ENCODE data around the gene HIGD1B. TPM values are rescaled to one million over a fixed set of nuclear protein-coding genes. Genes with fewer than 3 reads are reported as not detected.

The HIGD1B gene
- total and polyA plus RNA-seq, 2 of the 4 experiments (the other 2 are of a cell fraction), result not detected

DNA sequence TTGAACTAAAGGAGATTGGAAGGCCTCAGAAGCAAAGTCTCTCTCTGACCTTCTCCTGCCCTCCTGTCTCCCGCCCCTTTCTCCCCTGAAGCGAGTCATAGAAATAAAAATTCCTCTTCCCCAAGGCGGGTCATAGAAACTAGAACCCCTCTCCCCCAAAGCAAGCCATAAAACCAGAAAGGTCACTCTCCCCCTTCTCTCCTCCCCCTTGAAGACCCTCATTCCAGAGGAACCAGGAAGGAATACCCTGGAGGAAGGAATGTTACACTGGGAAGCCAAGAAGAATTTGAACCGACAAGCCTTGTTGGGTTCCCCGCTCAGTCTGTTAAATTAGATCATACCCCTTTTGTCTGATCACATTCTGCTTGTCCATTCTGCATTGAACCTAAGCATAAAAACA lies 14.9 kb upstream of the HIGD1B start:
- in situ Hi-C loops (cut with MboI; ENCODE audit: low sequenced_read_pairs), result no loop called here
- Histone ChIP-seq H4K20me1 (ENCODE audit: insufficient read depth, low read length) (no peaks in the 10 kb centered on the region), H3K4ac (ENCODE audit: low read depth, low read length) (no peak overlapping the region), H2BK20ac (ENCODE audit: low read depth, low read length) (no peak overlapping the region), H3K36me3 (ENCODE audit: control insufficient read depth, insufficient read depth, low read length) (no peaks in the 10 kb centered on the region), H2AFZ (replicated peaks; ENCODE audit: low read length, poor library complexity) (no peak overlapping the region), H3K14ac (replicated peaks; ENCODE audit: low read depth, low read length) (no peak overlapping the region), H2BK120ac (ENCODE audit: low read depth, low read length) (no peak overlapping the region), H4K8ac (ENCODE audit: low read depth in 2 of 2, low read length in 2 of 2) (no peak overlapping the region), H4K91ac (ENCODE audit: insufficient read depth, low read depth, low read length) (no peak overlapping the region), H3K9ac (ENCODE audit: low read depth, low read length) (no peak overlapping the region), H3K79me1 (ENCODE audit: low read depth in 1 of 2, low read length in 2 of 2) (peaks cover 6 to 8% of the 10 kb centered on the region in 2 experiments; a peak in 2 of 4 replicates), H3K23ac (ENCODE audit: low read depth, low read length) (no peak overlapping the region), H3K9me3 (ENCODE audit: control insufficient read depth, insufficient read depth, low read length) (no peaks in the 10 kb centered on the region), H3K27me3 (ENCODE audit: control insufficient read depth, insufficient read depth, low read length) (no peaks in the 10 kb centered on the region), H3K4me2 (ENCODE audit: low read depth, low read length) (no peak overlapping the region), H2AK5ac (ENCODE audit: low read depth, low read length) (no peak overlapping the region), H3K18ac (ENCODE audit: low read depth, low read length) (no peak overlapping the region), H2AK9ac (replicated peaks; ENCODE audit: low read depth, low read length, poor library complexity) (no peak overlapping the region), H4K5ac (ENCODE audit: low read depth, low read length) (no peak overlapping the region), H2BK15ac (ENCODE audit: low read depth, low read length) (no peak overlapping the region), H2BK5ac (ENCODE audit: low read depth, low read length, poor library complexity, severe bottlenecking) (no peak overlapping the region), H3K4me3 (ENCODE audit: insufficient read depth, low read depth, low read length) (no peak overlapping the region), H3K4me1 (ENCODE audit: control insufficient read depth, insufficient read depth, low read length) (no peaks in the 10 kb centered on the region), H3K27ac (ENCODE audit: insufficient read depth, low read length) (no peak overlapping the region), H3K9me1 (ENCODE audit: insufficient read depth, low read length) (no peaks in the 10 kb centered on the region), H3K56ac (ENCODE audit: extremely low read depth, insufficient read depth, low read length) (no peak overlapping the region)
- DNase-seq, result no peak
- POLR2A ChIA-PET (ENCODE audit: unreplicated experiment), result no interaction called here
- intact Hi-C loops (cut with micrococcal nuclease), result no loop called here
- BruUV-seq (replicated peaks), result no TSS peak
- dilution Hi-C loops (cut with HindIII; ENCODE audit: low sequenced_read_pairs, unreplicated experiment), result no loop called here
- CTCF ChIA-PET, result interaction anchor here (1.0 kb wide), 1 partner anchor 38 kb away, joined by 3 read pairs; no protein-coding TSS in a partner anchor
- TF ChIP-seq CHD1 (IDR thresholded peaks at IDR 0.05; ENCODE audit: low read depth, low read length) (no peak), MXI1 (IDR thresholded peaks at IDR 0.05; ENCODE audit: borderline replicate concordance, low read depth, low read length) (no peak)
- 76% methylated on average over 2 of the region's 5 CpGs; no CpG with 5 or more reads in 1 of the 2 experiments for WGBS, 2 experiments (ENCODE audit: extremely low coverage in 2 of 2, insufficient read length in 1 of 2)
- ATAC-seq (ENCODE audit: low read depth), result no peak

All from IMR-90 (cell line).